Measurements from ENCODE around the gene GNB2.
"Not testable (repeated sequence)": the region's sequence is repeated elsewhere in the genome, so short reads cannot be mapped to it uniquely, and the experiment has no call there.

The GNB2 gene

DNA sequence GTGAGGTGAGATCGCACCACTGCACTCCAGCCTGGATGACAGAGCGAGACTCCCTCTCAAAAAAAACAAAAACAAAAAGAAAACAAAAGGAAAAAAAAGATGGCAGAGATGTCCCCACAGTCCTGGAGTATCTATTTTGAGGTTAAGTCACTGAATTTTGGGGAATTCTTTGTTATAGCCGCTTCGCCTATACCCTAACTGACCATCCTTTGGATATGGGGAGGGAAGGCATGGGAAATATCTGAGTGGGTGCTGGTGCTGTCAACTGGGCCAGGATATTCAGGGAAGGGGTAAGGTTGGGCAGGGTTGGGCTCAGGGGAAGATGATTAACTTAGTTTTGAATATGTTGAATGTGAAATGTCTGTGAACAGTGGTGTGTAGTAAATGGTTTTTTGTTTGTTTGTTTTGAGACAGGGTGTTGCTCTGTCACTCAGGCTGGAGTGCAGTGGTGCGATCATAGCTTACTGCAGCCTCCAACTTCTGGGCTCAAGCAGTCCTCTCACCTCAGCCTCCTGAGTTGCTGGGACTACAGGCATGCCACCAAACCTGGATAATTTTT lies 8.3 kb upstream of the GNB2 start:
- DNase-seq (ENCODE audit: low spot score): no peak

DNA sequence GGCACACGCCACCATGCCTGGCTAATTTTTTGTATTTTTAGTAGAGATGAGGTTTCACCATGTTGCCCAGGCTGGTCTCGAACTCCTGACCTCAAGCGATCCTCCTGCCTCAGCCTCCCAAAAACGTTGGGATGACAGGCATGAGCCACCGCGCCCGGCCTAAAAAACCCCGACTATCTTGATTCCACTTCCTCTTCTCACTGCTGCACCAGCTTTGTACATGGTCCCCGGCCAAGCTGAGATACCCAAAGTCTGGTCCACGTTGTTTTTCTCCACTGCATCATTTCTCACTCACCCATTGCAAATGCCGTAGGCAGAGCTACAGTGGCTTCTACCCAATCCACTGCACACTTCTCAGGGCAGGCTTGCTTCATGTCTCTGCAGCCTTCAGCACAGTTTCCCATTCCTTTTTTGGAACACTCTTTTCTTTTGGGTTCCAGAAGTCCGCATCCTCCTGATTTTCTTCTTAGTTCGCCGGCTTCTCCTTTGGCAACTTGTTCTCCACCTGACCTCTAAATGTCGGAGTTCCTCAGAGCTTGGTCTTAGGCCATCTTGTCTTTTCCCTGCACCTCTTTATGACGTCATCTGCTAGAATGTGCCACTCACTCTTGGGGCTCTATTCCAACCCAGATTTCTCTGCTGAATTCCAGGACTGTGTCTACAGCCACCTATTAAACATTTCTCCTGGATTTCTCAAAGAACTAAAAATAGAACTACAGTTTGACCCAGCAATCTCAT lies 6.0 kb upstream of the GNB2 start:
- DNase-seq (ENCODE audit: low spot score): no peak

DNA sequence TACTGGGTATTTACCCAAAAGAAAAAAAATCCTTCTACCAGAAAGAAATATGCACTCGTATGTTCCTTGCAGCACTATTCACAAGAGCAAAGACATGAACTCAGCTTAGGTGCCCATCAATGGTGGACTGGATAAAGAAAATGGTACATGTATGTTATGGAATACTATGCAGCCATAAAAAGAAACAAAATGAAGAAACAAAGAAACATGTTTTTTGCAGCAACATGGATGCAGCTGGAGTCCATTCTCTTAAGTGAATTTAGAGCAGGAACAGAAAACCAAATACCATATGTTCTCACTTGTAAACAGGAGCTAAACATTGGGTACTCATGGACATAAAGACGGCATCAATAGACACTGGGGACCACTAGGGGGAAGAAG lies 5.5 kb upstream of the GNB2 start:
- no peak for DNase-seq (ENCODE audit: low spot score)

DNA sequence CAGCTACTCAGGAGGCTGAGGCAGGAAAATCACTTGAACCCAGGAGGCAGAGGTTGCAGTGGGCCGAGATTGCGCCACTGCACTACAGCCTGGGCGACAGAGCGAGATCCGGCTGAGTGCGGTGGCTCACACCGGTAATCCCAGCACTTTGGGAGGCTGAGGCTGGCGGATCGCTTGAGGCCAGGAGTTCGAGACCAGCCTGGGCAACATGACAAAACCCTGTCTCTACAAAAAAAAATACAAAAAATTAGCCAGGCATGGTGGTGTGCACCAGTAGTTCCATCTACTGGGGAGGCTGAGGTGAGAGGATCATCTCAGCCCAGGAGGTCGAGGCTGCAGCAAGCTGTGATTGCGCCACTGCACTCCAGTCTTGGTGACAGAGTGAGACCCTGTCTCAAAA lies 4.4 kb upstream of the GNB2 start:
- not testable (repeated sequence) for DNase-seq (ENCODE audit: low spot score)

DNA sequence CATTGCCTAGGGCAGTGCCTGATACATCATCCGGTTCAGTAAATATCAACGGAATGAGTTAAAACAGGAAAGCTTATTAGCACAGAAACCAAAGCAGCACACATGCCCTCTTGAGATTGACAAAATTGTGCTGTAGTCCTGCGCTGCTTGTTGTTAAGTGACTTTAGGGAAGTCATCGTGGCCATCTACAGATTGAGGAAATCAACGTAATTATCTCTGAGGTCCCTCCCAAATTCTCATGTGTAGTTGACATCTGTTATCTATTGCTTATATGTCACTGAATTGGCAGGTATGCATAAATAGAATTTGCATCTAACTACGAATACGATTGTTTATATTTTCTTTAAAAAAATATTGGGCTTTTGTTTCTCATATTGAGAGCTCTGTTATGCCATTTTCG lies 3.5 kb upstream of the GNB2 start:
- no peak for DNase-seq (ENCODE audit: low spot score)

DNA sequence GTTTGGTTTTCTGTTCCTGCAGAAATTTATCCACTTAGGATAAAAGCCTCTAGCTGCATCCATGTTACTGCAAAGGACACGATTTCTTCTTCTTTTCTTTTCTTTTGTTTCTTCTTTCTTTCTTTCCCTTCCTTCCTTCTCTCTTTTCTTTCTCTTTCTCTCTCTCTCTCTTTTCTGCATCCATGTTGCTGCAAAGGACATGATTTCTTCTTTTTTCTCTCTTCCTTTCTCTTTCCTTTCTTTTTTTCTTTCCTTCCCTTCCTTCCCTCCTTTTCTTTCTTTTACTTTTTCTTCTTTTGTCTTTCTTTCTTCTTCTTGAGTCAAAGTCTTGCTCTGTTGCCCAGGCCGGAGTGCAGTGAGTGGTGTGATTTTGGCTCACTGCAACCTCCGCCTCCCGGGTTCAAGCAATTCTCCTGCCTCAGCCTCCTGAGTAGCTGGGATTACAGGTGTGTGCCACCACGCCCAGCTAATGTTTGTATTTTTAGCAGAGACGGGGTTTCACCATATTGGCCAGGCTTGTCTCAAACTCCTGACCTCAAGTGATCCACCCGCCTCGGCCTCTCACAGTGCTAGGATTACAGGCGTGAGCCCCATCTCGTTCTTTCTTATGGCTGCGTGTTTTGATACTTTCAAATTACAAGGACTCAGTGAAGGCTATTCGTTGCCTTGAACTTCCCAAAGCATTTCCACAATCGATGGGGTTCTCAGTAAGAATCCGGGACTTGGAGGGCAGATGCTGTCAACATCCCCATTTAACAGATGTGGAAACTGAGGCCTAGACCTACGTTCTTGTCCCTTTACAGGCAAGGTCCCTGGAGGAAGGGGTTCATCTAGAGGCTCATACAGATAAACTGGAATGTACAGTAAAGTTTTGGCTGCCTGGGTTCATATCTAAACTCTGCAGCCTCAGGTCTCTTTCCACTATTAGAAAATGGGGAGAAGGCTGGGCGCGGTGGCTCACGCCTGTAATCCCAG lies 1.9 kb upstream of the GNB2 start:
- DNase-seq (ENCODE audit: low spot score): no peak

DNA sequence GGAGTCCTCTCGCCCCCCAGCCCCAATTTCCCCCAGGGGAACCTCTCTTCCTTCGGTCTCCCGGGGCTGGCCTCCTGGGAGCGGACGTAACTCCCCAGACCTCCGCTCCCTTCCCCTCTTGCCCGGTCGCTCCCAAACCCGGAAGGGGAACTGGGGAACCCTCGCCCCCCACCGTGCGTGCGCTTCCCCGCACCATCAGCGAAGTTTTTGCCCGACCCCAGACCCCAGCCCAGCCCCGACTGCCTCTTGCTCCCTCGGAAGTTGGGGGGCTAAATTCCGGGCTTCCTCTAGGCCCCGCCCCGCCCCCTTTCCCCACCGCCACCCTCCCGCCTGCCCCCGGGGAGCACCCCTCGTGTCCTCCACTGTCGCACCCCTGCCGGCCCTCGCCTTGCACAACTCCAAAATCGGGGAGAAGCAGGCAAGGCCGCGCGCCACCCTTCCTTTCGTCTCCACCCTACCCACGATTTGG lies 436 bp downstream of the GNB2 start:
- DNase-seq (ENCODE audit: low spot score): peak; percentile 40

DNA sequence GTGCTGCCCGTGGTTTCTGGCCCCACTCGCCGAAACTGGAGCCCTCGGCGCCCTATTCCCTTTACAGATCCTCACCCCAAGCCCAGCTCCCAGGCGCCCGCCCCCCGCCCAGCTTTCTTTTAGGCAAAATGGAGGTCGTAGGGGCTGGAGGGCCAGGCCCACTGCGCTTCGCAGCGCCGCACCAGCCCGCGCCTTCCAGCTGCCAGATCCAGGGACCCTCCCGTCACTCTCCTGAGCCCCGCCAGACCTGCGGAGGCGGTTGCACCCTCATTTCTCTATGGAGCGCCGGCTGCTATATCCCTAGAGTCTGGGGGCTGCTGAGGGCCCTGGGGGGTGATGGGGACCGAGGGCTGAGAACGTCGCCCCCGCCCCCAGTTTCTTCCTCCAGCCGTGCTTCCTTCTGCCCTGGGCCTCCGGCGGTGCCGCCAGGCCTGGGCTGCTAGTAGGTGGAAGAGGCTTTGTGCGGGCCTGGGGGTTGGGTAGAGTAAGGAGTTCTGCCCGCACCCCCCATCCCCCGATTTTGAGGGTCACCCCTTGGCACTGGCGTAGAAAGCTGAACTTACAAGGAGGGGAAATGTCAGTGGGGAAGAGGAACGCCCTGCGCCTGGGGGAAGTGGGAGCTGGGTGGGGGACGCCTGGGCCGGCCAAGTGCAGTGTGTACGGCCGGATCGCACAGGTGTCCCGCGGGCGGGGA lies 1.0 kb downstream of the GNB2 start:
- no peak for DNase-seq (ENCODE audit: low spot score)

DNA sequence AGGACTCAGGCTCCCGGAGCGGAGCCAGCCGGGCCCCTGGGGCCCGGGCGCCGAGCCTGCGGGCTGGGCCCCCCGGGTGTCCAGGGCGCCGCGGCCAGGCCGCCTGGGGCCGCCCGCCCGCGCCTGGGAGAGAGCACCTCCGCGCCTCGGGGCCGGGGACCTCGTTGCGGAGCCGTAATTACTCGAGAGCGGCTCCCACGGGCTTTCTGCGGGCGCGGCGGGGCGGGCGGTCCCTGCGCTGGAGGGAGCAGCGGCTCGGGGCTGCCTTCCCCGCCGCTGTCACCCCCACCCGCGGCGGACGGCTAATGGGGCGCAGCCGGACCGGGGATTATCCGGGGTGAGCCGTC lies 1.5 kb downstream of the GNB2 start:
- peak; percentile 38 for DNase-seq (ENCODE audit: low spot score)

DNA sequence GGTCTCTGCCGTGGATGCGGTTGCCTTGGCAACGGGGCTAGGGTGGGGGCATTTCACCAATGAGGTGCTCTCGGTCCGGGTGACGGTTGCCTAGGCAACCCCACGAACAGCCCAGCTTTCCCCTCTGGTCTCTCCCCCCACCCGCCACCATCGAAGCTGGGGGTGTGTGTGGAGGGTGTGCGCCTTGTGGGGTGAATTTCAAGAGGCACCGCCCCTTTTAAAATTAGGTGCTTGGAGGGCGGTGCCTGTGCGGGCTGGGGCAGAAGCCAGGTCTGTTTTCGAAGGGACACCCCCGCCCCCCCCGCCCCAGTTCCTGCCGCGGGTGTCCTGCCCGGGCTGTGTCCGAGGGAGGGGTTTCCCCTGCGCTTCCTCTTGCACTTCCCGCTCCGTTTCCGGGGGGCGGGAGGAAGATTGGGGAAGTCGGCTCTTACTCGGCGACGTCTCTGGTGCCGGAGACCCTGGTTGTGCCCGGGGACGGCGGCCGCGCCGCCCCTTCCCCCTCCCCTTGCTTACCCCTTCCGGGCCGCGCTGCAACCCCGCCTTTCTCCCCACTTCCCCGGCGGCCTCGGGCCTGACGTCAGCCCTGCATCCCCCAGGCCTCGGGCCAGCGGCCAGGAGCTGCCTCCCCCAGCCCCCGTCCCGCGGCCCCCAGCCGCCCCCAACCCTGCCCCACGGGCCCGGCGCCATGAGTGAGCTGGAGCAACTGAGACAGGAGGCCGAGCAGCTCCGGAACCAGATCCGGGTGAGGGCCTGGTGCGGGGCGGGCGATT lies 2.2 kb downstream of the GNB2 start:
- DNase-seq (ENCODE audit: low spot score): peak; percentile 78

DNA sequence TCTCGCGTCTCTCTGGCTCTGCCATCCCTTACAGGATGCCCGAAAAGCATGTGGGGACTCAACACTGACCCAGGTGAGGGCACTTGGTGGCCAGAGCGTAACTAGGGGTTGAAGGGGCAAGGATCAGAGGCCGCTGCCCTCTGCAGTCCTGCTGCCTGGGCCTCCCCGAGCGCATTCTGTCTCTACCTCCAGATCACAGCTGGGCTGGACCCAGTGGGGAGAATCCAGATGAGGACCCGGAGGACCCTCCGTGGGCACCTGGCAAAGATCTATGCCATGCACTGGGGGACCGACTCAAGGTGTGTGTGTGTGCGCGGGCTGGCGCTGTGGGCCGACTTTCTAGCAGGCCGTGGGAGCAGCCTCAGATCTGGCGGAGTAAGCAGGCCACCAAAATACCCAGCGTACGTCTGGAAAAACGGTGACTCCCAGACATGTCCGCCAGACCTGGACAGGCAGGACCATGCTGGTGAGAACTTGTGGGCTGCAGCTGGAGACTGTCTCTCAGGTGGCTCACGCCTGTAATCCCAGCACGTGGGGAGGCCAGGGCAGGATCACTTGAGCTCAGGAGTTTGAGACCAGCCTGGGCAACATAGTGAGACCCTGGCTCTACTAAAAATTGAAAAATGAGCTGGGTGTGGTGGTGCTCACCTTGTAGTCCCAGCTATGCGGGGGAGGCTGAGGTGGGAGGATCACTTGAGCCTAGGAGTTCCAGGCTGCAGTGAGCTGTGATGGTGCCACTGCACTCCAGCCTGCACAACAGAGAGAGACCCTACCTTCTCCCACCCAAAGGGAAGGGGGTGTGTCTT lies 3.2 kb downstream of the GNB2 start:
- DNase-seq (ENCODE audit: low spot score): no peak

DNA sequence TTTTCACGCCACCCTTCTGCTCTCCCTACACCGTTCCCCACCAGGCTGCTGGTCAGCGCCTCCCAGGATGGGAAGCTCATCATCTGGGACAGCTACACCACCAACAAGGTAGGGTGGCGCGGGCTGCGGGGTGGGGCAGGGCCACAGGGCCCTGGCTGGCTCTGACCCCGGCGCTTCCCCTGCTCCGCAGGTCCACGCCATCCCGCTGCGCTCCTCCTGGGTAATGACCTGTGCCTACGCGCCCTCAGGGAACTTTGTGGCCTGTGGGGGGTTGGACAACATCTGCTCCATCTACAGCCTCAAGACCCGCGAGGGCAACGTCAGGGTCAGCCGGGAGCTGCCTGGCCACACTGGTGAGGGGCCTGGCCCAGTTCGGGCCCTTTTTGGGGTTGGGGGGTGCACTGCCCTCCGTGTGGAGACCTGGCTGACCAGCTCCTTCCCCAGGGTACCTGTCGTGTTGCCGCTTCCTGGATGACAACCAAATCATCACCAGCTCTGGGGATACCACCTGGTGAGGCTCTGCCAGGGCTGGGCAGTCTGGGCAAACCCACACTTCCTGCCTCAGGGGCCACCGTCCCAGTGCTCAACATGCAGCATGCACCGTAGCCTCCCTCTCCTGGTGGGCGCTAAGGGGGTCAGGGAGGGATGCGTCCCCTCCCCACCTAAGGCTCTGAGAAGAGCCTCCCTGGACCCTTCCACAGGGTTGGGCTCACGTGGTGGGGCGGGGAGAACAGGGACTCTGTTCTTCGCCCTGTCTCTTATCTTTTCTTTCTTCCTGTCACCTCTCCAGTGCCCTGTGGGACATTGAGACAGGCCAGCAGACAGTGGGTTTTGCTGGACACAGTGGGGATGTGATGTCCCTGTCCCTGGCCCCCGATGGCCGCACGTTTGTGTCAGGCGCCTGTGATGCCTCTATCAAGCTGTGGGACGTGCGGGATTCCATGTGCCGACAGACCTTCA lies 4.0 kb downstream of the GNB2 start:
- no peak for DNase-seq (ENCODE audit: low spot score)

DNA sequence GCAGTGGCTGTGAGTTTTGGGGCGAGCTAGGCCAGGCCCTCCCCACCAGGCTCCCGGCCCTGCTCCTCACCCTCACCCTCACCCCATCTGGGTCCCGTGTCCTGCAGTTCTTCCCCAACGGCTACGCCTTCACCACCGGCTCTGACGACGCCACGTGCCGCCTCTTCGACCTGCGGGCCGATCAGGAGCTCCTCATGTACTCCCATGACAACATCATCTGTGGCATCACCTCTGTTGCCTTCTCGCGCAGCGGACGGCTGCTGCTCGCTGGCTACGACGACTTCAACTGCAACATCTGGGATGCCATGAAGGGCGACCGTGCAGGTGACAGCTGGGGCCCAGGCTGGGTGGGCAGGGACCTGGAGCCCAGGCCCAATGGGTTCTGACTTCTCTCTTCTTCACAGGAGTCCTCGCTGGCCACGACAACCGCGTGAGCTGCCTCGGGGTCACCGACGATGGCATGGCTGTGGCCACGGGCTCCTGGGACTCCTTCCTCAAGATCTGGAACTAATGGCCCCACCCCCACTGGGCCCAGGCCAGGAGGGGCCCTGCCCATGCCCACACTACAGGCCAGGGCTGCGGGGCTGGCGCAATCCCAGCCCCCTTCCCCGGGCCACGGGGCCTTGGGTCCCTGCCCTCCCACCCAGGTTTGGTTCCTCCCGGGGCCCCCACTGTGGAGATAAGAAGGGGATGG lies 4.9 kb downstream of the GNB2 start:
- DNase-seq (ENCODE audit: low spot score): no peak

DNA sequence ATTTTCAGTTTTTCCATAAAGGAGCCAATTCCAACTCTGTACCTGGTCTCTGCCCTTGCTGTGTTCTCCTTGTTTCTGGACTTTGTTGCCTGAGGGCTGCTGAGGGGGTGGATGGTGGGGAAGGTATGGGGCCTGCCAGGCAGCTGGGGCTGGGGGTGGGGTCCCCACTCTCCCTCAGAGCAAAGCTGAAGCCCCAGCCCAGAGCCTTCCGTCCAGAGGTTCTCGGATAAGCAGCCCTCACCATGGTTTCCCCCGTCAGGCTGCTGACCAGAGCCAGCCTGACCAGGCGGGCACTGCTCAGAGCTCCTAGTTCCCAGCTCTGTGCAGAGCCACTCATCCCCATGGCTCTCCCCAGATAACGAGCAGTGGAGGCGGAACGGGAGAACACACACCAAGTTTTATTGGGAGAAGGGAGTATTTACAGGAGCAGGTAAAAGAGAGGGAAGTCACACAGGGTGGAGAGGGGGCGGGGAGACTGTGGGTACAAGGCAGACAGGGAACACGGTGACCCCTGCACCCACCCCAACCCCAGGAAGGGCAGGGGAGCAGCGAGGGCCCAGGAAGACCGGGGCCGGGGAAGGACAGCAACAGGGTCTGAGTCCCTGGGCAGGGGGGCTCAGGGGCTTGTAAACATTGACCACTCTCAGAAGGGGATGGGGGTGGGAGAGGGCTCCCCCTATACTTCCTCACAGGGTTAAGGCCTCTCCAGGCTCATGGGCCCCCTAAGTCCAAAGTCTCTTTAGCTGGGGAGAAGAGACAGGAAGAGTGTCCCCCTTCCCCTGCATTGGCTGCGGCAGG lies 5.8 kb downstream of the GNB2 start:
- DNase-seq (ENCODE audit: low spot score): no peak

DNA sequence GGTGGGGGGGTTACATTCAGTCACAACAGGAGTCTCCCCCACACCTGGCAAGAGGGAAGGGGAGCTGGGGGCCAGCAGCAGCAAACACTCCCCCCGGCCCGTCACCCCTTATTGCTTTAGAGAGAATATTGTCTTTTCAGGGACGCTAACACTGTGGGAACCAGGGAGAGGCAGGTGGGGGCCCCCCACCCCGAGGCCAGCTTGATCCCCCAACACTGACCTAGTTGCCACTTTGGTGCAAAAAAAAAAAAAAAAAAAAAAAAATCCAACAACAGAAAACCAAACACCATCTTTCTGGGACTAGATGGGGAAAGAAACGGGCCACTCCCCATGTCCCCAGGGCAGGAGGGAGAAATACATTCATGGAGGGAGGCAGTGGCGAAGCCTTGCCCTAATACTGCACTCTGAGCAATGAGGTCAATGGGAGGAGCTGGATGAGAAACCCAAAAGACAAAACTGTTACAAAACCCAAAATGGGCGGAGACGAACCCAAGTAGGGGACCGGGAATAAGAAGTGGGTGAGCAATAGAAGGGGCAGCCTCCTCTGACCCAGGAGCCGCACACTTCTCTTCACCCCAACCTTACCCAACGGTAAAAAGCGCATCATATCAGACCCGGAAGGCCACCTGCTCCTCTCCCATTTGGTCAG lies 6.5 kb downstream of the GNB2 start:
- peak; percentile 47 for DNase-seq (ENCODE audit: low spot score)

DNA sequence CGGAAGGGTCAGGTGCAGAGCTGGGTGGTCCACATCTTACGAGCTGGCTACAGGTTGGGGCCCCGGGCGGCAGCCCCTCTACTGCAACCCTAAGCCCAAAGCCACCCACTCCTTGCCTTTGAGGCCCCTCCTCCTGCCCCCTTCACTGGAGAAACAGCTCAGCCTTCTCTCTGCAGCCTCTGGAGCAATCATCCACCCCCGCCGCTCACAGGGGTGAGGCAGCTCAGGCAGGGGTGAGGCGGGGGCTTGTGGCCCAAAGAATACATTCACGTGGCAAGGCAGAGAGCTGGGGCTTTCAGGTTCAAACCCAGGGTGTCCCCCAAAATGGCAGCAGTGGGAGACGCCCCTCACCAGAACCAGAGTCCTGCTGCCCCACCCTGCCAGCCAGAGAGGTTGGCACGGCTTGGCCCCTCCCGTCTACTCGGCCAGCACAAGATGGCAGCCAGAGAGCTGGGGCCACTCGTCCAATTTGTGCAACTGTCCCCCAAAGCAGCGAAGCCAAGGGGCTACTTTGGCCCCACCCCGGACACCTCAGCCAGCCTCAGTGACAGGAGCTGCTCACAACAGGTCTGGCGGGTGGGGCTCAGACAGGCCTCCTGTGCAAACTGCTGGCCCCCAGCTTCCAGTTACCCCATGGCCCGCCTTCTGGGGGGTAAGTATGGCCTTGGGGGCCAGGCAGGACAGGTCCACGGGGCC lies 7.2 kb downstream of the GNB2 start:
- DNase-seq (ENCODE audit: low spot score): peak; percentile 13
